GM23338 (cell line): ENCODE measurements around the gene OVCA2. TPM values are rescaled to one million over a fixed set of nuclear protein-coding genes. Genes with fewer than 3 reads are reported as not detected.

Source experiments
- ATAC-seq: fragments of 200-7000 bp; cut with Tn5 transposase; 3 replicates; pipeline ENCODE4 v1.9.1; 2020
- DNase-seq: peaks from one replicate; pipeline ENCODE4 v3.0.0-alpha.2; 2015; ENCODE audit warnings: low spot score
- H2AFZ ChIP-seq: fragments of 200-600 bp; sonication (generic); 2 replicates; pipeline ENCODE4 v1.8.0; 2016; ENCODE audit warnings: antibody characterized with exemption, mild to moderate bottlenecking, moderate library complexity
- H3F3A ChIP-seq: fragments of 200-600 bp; sonication (generic); replicated peaks from 2 replicates; pipeline ENCODE4 v1.8.0; 2017; ENCODE audit warnings: antibody characterized with exemption, mixed run types, low read depth
- H3K27ac ChIP-seq: fragments of 200-600 bp; sonication (generic); 2 replicates; pipeline ENCODE4 v1.6.1; 2016; ENCODE audit warnings: low read depth
- H3K27me3 ChIP-seq: fragments of 200-600 bp; sonication (generic); 2 replicates; pipeline ENCODE4 v1.8.0; 2016; ENCODE audit warnings: mild to moderate bottlenecking, mixed run types, moderate library complexity; ENCODE audit not compliant: insufficient read depth
- H3K36me3 ChIP-seq: fragments of 200-600 bp; sonication (generic); 2 replicates; pipeline ENCODE4 v1.8.0; 2016; ENCODE audit warnings: mild to moderate bottlenecking; ENCODE audit not compliant: insufficient read depth
- H3K4me1 ChIP-seq: fragments of 200-600 bp; sonication (generic); 2 replicates; pipeline ENCODE4 v1.8.0; 2016; ENCODE audit warnings: mild to moderate bottlenecking, moderate library complexity; ENCODE audit not compliant: insufficient read depth
- H3K4me2 ChIP-seq: fragments of 200-600 bp; sonication (generic); 2 replicates; pipeline ENCODE4 v1.7.1; 2017; ENCODE audit warnings: mixed run types
- H3K4me3 ChIP-seq: fragments of 200-600 bp; sonication (generic); 2 replicates; pipeline ENCODE4 v1.6.1; 2016; ENCODE audit warnings: mixed run types
- H3K79me2 ChIP-seq: fragments of 200-600 bp; sonication (generic); replicated peaks from 2 replicates; pipeline ENCODE4 v1.8.0; 2017; ENCODE audit warnings: mild to moderate bottlenecking; ENCODE audit not compliant: insufficient read depth
- H3K9me2 ChIP-seq: fragments of 200-600 bp; sonication (generic); 2 replicates; pipeline ENCODE4 v1.8.0; 2017; ENCODE audit not compliant: insufficient read depth
- H4K20me1 ChIP-seq: fragments of 200-600 bp; sonication (generic); replicated peaks from 2 replicates; pipeline ENCODE4 v1.8.0; 2017; ENCODE audit warnings: mild to moderate bottlenecking; ENCODE audit not compliant: insufficient read depth
- H3K27ac Mint-ChIP-seq: 2 replicates; pipeline ENCODE4 v1.8.0; 2020; ENCODE audit warnings: inconsistent platforms, mild to moderate bottlenecking, moderate library complexity, mixed read lengths
- H3K27me3 Mint-ChIP-seq: 3 replicates; pipeline ENCODE4 v1.8.0; 2022; ENCODE audit warnings: low read depth, mild to moderate bottlenecking, moderate library complexity, mixed read lengths, inconsistent platforms; ENCODE audit not compliant: insufficient read depth, poor library complexity
- H3K36me3 Mint-ChIP-seq: 3 replicates; pipeline ENCODE4 v1.8.0; 2021; ENCODE audit warnings: low read depth, mild to moderate bottlenecking, inconsistent platforms, moderate library complexity, mixed read lengths
- H3K4me1 Mint-ChIP-seq: 3 replicates; pipeline ENCODE4 v1.8.0; 2020; ENCODE audit warnings: mild to moderate bottlenecking, inconsistent platforms, mixed read lengths
- H3K4me3 Mint-ChIP-seq: 3 replicates; pipeline ENCODE4 v1.8.0; 2021; ENCODE audit warnings: moderate library complexity, mild to moderate bottlenecking, inconsistent platforms, mixed read lengths
- H3K9me3 Mint-ChIP-seq: 3 replicates; pipeline ENCODE4 v1.8.0; 2020; ENCODE audit warnings: moderate library complexity, mild to moderate bottlenecking, inconsistent platforms, mixed read lengths
- CREB1 ChIP-seq: fragments of 250-450 bp; sonication (Bioruptor Pico); IDR thresholded peaks from 2 replicates; pipeline ENCODE4 v1.5.0; 2020; ENCODE audit warnings: low read depth, mild to moderate bottlenecking, moderate library complexity
- EZH2 ChIP-seq: fragments of 200-600 bp; sonication (generic); IDR thresholded peaks from one replicate; pipeline ENCODE4 v1.8.0; 2017; ENCODE audit warnings: antibody characterized with exemption, mild to moderate bottlenecking, low read depth; ENCODE audit not compliant: unreplicated experiment
- STAT1 ChIP-seq: IDR thresholded peaks from one replicate; pipeline ENCODE4 v1.6.1; 2016; ENCODE audit warnings: antibody characterized with exemption; ENCODE audit not compliant: unreplicated experiment
- ZNF114 ChIP-seq: fragments of 250-450 bp; sonication (Bioruptor Pico); IDR thresholded peaks from 2 replicates; pipeline ENCODE4 v1.5.0; 2020; ENCODE audit warnings: mild to moderate bottlenecking, moderate library complexity
- ZNF331 ChIP-seq: fragments of 250-450 bp; sonication (Bioruptor Pico); IDR thresholded peaks from 2 replicates; pipeline ENCODE4 v1.5.0; 2020; ENCODE audit warnings: low read depth, mild to moderate bottlenecking, moderate library complexity
- polyA plus RNA-seq: library from polyadenylated mRNA; unstranded; fragments of >200 nt; fragmentation: Nextera tagmentation; extraction: Ambion mirVana; gene quantifications from 2 replicates; pipeline ENCODE4 v1.2.1, GENCODE V29; 2016
- total RNA-seq: library from RNA; depleted of rRNA; stranded (reverse); fragments of >200 nt; shearing (Covaris generic); gene quantifications from 2 replicates; pipeline ENCODE4 v1.2.3, GENCODE V29; 2014
- TF ChIP-seq, protein P1 (sequence below): IDR thresholded peaks from one replicate; pipeline ENCODE4 v1.6.1; 2018; ENCODE audit warnings: antibody characterized with exemption; ENCODE audit not compliant: unreplicated experiment
- TF ChIP-seq, protein P2 (sequence below): IDR thresholded peaks from 2 replicates; pipeline ENCODE4 v1.6.1; 2016; ENCODE audit warnings: antibody characterized with exemption
- TF ChIP-seq, protein P3 (sequence below), 2 experiments: fragments of 200-600 bp in 1 of 2; sonication (generic) in 1 of 2; conservative IDR thresholded peaks; 2 replicates each; pipeline versions ENCODE4 v1.5.1 to v1.6.1; 2016 to 2017; ENCODE audit warnings: antibody characterized with exemption in 2 of 2, low read depth in 2 of 2, mild to moderate bottlenecking in 2 of 2, moderate library complexity in 1 of 2

OVCA2 gene
- total and polyA plus RNA-seq, 2 experiments from 2014 or later, result 15.9 to 21.3 TPM

DNA sequence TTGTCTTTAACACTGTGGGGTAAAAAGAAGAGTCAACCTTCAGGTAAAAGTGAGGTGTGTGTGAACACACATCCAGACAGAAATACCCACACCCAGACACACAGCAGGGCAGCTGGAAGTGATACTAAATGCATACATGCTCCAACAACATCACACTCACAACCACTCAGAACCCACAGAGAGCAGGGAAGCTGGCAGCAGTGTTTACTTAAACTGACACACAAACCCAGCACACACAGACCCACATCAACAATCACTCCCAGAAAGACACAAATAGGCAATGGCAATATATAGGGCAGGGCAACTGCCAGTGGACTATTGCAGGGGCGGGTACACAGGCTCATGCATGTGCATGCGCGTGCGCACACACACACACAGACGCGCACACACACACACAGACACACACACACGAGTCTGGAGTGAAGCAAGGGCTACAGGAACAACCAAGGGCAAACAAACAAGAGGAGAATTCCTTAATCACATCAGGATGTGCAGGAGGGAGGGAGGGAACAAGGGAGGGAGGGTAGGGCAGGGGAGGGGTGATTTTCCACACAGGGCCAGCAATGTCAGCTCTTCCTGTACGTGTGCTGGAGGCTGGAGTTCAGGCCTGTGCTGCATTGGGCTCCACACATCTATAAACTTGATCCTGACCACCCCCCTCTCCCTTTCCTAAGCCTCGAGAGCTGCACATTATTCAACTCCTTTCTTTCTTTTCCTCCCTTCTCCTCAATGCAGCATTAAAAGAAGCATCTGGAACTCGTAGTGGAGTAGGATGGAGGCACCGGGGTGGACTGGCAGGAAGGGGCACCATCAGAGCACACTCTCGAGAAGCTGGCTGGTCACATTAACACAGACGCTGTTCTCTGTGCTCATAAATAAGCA lies 43.2 kb downstream of the OVCA2 start (continued):
- TF ChIP-seq, protein P1, sequence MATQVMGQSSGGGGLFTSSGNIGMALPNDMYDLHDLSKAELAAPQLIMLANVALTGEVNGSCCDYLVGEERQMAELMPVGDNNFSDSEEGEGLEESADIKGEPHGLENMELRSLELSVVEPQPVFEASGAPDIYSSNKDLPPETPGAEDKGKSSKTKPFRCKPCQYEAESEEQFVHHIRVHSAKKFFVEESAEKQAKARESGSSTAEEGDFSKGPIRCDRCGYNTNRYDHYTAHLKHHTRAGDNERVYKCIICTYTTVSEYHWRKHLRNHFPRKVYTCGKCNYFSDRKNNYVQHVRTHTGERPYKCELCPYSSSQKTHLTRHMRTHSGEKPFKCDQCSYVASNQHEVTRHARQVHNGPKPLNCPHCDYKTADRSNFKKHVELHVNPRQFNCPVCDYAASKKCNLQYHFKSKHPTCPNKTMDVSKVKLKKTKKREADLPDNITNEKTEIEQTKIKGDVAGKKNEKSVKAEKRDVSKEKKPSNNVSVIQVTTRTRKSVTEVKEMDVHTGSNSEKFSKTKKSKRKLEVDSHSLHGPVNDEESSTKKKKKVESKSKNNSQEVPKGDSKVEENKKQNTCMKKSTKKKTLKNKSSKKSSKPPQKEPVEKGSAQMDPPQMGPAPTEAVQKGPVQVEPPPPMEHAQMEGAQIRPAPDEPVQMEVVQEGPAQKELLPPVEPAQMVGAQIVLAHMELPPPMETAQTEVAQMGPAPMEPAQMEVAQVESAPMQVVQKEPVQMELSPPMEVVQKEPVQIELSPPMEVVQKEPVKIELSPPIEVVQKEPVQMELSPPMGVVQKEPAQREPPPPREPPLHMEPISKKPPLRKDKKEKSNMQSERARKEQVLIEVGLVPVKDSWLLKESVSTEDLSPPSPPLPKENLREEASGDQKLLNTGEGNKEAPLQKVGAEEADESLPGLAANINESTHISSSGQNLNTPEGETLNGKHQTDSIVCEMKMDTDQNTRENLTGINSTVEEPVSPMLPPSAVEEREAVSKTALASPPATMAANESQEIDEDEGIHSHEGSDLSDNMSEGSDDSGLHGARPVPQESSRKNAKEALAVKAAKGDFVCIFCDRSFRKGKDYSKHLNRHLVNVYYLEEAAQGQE, result no peak

DNA sequence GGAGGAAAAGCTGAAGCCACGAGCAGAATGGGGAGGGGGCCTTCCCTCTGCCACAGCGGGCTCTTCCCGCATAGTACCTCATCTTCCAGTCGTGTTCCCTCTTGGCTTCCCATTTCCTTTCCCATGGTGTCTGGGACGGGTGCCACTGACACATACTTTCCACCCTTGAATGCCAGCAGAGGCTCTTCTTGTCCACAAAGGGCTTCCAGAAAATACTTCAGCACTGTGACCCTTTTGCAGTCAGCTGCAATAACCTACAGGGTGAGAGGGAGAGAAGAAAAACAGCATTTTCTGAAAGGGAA lies 43.8 kb downstream of the OVCA2 start:
- no peaks in the 10 kb centered on the region for H3K27me3 ChIP-seq
- no peak overlapping the region for H3K4me3 Mint-ChIP-seq
- H3K79me2 ChIP-seq, result no peaks in the 10 kb centered on the region
- H3K4me3 ChIP-seq, result no peak overlapping the region
- no peak overlapping the region for H3K27ac Mint-ChIP-seq
- H3K36me3 Mint-ChIP-seq, result no peaks in the 10 kb centered on the region; the same call in 2 of the 3 replicates
- no peaks in the 10 kb centered on the region for H3K9me2 ChIP-seq
- H3F3A ChIP-seq, result no peaks in the 10 kb centered on the region
- DNase-seq (no peak), ATAC-seq (no peak)
- H3K4me1 ChIP-seq, result peaks cover 12% of the 10 kb centered on the region
- H3K4me1 Mint-ChIP-seq, result peaks cover 31% of the 10 kb centered on the region
- H4K20me1 ChIP-seq, result no peaks in the 10 kb centered on the region
- no peak overlapping the region for H3K27ac ChIP-seq
- H2AFZ ChIP-seq, result no peak overlapping the region
- H3K4me2 ChIP-seq, result no peak overlapping the region
- no peaks in the 10 kb centered on the region for H3K9me3 Mint-ChIP-seq
- H3K27me3 Mint-ChIP-seq, result peaks cover 6% of the 10 kb centered on the region
- no peaks in the 10 kb centered on the region for H3K36me3 ChIP-seq
- TF ChIP-seq CREB1 (CRISPR knock-in tag) (no peak), STAT1 (no peak), ZNF114 (CRISPR knock-in tag) (no peak), ZNF331 (CRISPR knock-in tag) (no peak), EZH2 (no peak)
- TF ChIP-seq, protein P2, sequence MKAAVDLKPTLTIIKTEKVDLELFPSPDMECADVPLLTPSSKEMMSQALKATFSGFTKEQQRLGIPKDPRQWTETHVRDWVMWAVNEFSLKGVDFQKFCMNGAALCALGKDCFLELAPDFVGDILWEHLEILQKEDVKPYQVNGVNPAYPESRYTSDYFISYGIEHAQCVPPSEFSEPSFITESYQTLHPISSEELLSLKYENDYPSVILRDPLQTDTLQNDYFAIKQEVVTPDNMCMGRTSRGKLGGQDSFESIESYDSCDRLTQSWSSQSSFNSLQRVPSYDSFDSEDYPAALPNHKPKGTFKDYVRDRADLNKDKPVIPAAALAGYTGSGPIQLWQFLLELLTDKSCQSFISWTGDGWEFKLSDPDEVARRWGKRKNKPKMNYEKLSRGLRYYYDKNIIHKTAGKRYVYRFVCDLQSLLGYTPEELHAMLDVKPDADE, result no peak
- TF ChIP-seq, protein P3, sequence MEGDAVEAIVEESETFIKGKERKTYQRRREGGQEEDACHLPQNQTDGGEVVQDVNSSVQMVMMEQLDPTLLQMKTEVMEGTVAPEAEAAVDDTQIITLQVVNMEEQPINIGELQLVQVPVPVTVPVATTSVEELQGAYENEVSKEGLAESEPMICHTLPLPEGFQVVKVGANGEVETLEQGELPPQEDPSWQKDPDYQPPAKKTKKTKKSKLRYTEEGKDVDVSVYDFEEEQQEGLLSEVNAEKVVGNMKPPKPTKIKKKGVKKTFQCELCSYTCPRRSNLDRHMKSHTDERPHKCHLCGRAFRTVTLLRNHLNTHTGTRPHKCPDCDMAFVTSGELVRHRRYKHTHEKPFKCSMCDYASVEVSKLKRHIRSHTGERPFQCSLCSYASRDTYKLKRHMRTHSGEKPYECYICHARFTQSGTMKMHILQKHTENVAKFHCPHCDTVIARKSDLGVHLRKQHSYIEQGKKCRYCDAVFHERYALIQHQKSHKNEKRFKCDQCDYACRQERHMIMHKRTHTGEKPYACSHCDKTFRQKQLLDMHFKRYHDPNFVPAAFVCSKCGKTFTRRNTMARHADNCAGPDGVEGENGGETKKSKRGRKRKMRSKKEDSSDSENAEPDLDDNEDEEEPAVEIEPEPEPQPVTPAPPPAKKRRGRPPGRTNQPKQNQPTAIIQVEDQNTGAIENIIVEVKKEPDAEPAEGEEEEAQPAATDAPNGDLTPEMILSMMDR (conservative IDR thresholded peaks at IDR 0.05; ENCODE audit: low read depth in 2 of 2), result no peak
- TF ChIP-seq, protein P1, result no peak
